Activated naive CD4-positive, alpha-beta T cell (primary cell): ENCODE results near the gene SH3RF3.

Source experiments
- DNase-seq, 4 experiments: peaks; one replicate each; lab custom pipeline; 2025; lab: John Stamatoyannopoulos, UW

Gene SH3RF3

GRCh38 chr2:109476641-109477441 lies 347.8 kb downstream of the SH3RF3 start:
- DNase-seq, result no peak

GRCh38 chr2:109478906-109479493 lies 350.0 kb downstream of the SH3RF3 start:
- no peak for DNase-seq

GRCh38 chr2:109479804-109480203 lies 350.8 kb downstream of the SH3RF3 start:
- DNase-seq, result no peak

- no peak for DNase-seq
Measured at GRCh38 chr2:109480486-109481195, 351.6 kb downstream of the SH3RF3 start.

- no peak for DNase-seq
Measured at GRCh38 chr2:109481196-109481555, 352.2 kb downstream of the SH3RF3 start.

GRCh38 chr2:109481599-109481998 lies 352.6 kb downstream of the SH3RF3 start:
- no peak for DNase-seq

- DNase-seq, result no peak
Measured at GRCh38 chr2:109482361-109482861, 353.4 kb downstream of the SH3RF3 start.

- no peak for DNase-seq
Measured at GRCh38 chr2:109486711-109487535, 357.9 kb downstream of the SH3RF3 start.

- DNase-seq, result no peak
Measured at GRCh38 chr2:109487536-109487869, 358.5 kb downstream of the SH3RF3 start.

- DNase-seq, result no peak
Measured at GRCh38 chr2:109487871-109488655, 359.1 kb downstream of the SH3RF3 start.

- DNase-seq, result no peak
Measured at GRCh38 chr2:109489296-109489695, 360.3 kb downstream of the SH3RF3 start.

GRCh38 chr2:109493176-109493935 lies 364.4 kb downstream of the SH3RF3 start:
- DNase-seq, result no peak

GRCh38 chr2:109494351-109494750 lies 365.3 kb downstream of the SH3RF3 start:
- DNase-seq, result no peak

GRCh38 chr2:109497463-109497862 lies 368.5 kb downstream of the SH3RF3 start:
- no peak for DNase-seq

- DNase-seq, result no peak
Measured at GRCh38 chr2:109497911-109498870, 369.2 kb downstream of the SH3RF3 start.

- no peak for DNase-seq
Measured at GRCh38 chr2:109498906-109499305, 369.9 kb downstream of the SH3RF3 start.

- no peak for DNase-seq
Measured at GRCh38 chr2:109499566-109499965, 370.6 kb downstream of the SH3RF3 start.

- DNase-seq, result no peak
Measured at GRCh38 chr2:109500910-109501309, 371.9 kb downstream of the SH3RF3 start.

GRCh38 chr2:109501461-109501860 lies 372.5 kb downstream of the SH3RF3 start:
- DNase-seq, result no peak
